Measurements from ENCODE around the gene LSG1.
A peak's percentile ranks its signal among the peaks of the same experiment; 100 is the strongest.

The LSG1 gene

DNA sequence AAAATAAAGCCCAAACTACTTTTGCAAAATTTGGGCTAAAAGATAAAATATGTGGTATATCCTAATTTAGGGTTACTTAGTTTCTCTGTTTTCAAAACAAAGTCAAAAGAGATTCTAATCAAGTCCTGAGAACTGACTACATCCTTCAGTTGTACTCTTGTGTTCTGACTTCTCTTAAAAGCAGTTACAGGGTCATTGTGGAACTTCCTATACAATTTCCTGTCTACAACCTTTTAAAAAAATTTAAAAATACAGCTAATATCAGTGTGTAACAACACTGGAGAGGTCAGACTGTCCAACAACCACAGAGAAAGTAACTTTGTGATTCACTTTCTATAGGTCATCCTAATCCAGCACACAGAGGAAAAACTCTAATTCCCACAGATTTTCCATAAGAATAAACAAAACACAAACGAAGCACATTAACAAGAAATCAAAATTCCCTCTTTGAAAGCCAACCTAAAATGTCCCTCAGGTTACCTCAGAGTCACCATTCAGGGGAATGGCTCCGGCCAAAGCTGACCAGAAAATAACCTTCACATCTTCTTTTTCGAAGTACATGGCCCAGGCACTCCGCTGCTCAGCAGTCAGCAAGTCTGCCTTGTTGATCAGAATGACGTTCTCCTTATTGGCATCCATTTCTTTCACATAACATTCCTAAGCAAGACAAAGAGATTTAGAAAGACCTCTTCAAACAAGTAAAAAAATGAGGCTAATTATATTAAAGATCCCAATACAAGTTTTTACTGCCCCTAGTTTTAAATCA is 13.3 kb downstream of the LSG1 start:
- TF ChIP-seq CTCF (IDR thresholded peaks at IDR 0.05; ENCODE audit: low read depth, low read length) = no peak
- H3K4me3 ChIP-seq (ENCODE audit: low read depth, low read length) = no peak overlapping the region

DNA sequence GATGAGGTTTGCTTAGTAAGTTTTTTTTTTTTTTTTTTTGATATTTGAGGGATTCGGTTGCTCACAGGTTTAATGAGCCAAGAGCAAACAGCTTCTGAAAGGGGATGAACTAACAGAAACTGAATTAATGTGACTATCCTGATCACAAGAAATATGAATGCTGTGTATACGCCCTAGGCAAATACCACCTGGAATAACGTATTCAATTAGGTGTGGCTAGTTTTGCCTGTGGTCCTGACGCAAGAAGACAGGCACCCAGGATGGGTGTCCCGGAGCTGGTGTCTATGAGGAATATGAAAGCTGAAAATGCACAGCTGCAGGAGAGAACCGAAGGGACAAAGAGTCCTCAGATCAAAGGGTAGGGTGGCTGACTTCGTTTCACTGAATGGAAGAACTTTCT is 14.6 kb downstream of the LSG1 start:
- H3K4me3 ChIP-seq (ENCODE audit: low read depth, low read length) = no peak overlapping the region
- no peak for TF ChIP-seq CTCF (IDR thresholded peaks at IDR 0.05; ENCODE audit: low read depth, low read length)

DNA sequence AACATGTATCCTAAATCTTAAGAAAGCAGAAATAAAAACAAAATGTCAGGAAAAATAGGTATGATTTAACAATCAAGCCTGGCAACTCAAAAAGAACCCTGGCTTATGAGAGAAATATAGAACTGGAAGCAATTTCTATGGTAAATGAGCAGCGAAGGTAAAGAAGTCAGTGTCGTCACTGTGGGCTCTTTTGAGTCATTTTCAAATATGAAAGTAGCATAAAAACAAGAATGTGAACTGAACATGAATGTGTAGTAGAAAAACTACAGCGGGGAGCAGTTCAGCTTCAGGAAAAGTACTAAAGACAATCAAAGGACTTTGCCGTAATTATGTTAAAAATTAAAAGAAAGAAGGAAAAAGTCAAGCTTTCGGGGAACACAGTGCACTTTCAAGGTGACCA is 17.5 kb downstream of the LSG1 start:
- TF ChIP-seq CTCF (IDR thresholded peaks at IDR 0.05; ENCODE audit: low read depth, low read length) = no peak
- H3K4me3 ChIP-seq (ENCODE audit: low read depth, low read length) = no peak overlapping the region

GRCh38 chr3:194647747-194648146 is 24.2 kb downstream of the LSG1 start:
- no peak for TF ChIP-seq CTCF (IDR thresholded peaks at IDR 0.05; ENCODE audit: low read depth, low read length)

GRCh38 chr3:194642769-194643168 is 29.2 kb downstream of the LSG1 start:
- H3K4me3 ChIP-seq (ENCODE audit: low read depth, low read length) = no peak overlapping the region
- no peak for TF ChIP-seq CTCF (IDR thresholded peaks at IDR 0.05; ENCODE audit: low read depth, low read length)

More at GRCh38 chr3:194647747-194648146, 24.2 kb downstream of the LSG1 start:
- H3K4me3 ChIP-seq (ENCODE audit: low read depth, low read length) = no peak overlapping the region

DNA sequence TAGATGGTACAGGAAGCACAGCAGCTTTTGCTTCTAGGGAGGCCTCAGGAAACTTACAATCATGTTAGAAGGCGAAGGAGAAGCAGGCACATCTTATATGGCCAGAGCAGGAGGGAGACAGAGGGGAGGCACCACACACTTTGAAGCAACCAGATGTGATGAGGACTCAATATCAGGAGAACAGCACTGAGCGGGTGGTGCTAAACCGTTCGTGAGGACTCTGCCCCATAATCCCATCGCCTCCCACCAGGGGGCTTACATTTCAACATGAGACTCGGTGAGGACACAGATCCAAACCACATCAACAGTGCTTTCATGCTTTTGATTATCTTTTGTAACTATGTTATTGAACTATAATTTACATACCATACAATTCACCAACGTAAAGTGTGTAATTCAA is 31.2 kb downstream of the LSG1 start:
- TF ChIP-seq CTCF (IDR thresholded peaks at IDR 0.05; ENCODE audit: low read depth, low read length) = peak; percentile 39

GRCh38 chr3:194638991-194639605 is 32.9 kb downstream of the LSG1 start:
- H3K4me3 ChIP-seq (ENCODE audit: low read depth, low read length) = no peak overlapping the region
- TF ChIP-seq CTCF (IDR thresholded peaks at IDR 0.05; ENCODE audit: low read depth, low read length) = no peak

More for the DNA sequence above, 31.2 kb downstream of the LSG1 start:
- no peak overlapping the region for H3K4me3 ChIP-seq (ENCODE audit: low read depth, low read length)
